ENCODE results near the gene NKIRAS2. TPM values are rescaled to one million over a fixed set of nuclear protein-coding genes. Genes with fewer than 3 reads are reported as not detected.
A peak's percentile ranks its signal among the peaks of the same experiment; 100 is the strongest.
"Not testable (repeated sequence)": the region's sequence is repeated elsewhere in the genome, so short reads cannot be mapped to it uniquely, and the experiment has no call there.

The NKIRAS2 gene
- total and polyA plus RNA-seq, 8 donors: 6.5 to 14.7 (median 11.6) TPM

DNA sequence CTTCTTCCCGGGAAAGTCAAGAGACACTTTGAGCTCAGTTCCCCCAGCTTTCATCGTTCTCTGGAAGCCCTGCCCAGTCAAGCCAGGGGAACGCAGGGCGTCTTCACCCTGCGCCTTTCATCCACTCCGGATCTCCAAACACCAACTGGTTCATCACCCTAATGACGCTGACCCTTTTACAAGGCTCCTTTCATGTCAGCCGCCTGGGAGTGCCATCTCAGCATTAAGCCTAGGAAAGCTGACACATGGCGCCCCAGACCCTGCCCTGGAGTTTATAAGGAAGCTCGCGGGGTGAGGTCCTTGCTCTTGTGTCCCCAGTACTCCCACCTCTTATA lies 2.1 kb upstream of the NKIRAS2 start:
- Histone ChIP-seq H3K9me3 (no peaks in the 10 kb centered on the region), H3K27ac (peak overlapping the region; percentile 79 to 91 (median 83)), H3K27me3 (no peaks in the 10 kb centered on the region), H3K4me3 (peak overlapping the region; percentile 68 to 94 (median 89)), H3K36me3 (peaks cover 0 to 7% (median 4%) of the 10 kb centered on the region in 3 donors), H3K4me1 (peaks cover 24 to 28% (median 24%) of the 10 kb centered on the region in 3 donors)
- no peak for ATAC-seq
- intact Hi-C loops (cut with DNase I): no loop called here
- no peak for DNase-seq
- FAIRE-seq: no peak
- no peak for TF ChIP-seq CTCF (IDR thresholded peaks at IDR 0.05)
- 4% methylated on average over 11 of the region's 11 CpGs for WGBS, 2 donors

GRCh38 chr17:42018339-42018738 lies 1.6 kb upstream of the NKIRAS2 start:
- no peaks in the 10 kb centered on the region for H3K9me3 ChIP-seq
- H3K27ac ChIP-seq: peak overlapping the region in 2 of 4 donors; percentile 86 to 91
- FAIRE-seq (no peak), ATAC-seq (no peak), DNase-seq (no peak)
- H3K4me3 ChIP-seq: peak overlapping the region in 2 of 4 donors; percentile 68 to 94
- no peaks in the 10 kb centered on the region for H3K27me3 ChIP-seq
- no peak for TF ChIP-seq CTCF (IDR thresholded peaks at IDR 0.05)
- peaks cover 24 to 28% (median 24%) of the 10 kb centered on the region in 3 donors for H3K4me1 ChIP-seq
- H3K36me3 ChIP-seq: peaks cover 0 to 9% (median 9%) of the 10 kb centered on the region in 3 donors
- 31 to 53% methylated on average over 3 of the region's 3 CpGs for WGBS, 2 donors
- intact Hi-C loops (cut with DNase I): no loop called here

GRCh38 chr17:42018988-42019387 lies 902 bp upstream of the NKIRAS2 start:
- no peak for ATAC-seq

DNA sequence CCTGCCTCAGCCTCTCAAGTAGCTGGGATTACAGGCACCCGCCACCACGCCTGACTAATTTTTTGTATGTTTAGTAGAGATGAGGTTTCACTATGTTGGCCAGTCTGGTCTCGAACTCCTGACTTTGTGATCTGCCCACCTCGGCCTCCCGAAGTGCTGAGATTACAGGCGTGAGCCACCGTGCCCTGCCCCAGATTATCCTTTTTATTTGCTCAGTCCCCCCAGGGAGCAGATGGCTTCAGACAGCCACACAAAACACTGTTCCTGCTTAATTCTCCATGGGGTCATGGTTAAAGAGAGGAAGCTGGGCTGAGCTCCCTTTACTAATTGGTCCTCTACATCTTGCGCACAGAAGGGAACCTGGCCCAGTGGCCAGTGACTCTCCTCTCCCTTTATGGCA lies 955 bp downstream of the NKIRAS2 start:
- H3K27ac ChIP-seq: not testable (repeated sequence)
- H3K4me3 ChIP-seq: peak overlapping the region in 3 of 4 donors; percentile 85 to 94 (median 88)

More at GRCh38 chr17:42018988-42019387, 902 bp upstream of the NKIRAS2 start:
- TF ChIP-seq CTCF (IDR thresholded peaks at IDR 0.05): no peak
- Histone ChIP-seq H3K4me1 (peaks cover 24 to 28% (median 24%) of the 10 kb centered on the region in 3 donors), H3K9me3 (no peaks in the 10 kb centered on the region), H3K27me3 (no peaks in the 10 kb centered on the region), H3K36me3 (peaks cover 0 to 14% (median 10%) of the 10 kb centered on the region in 3 donors), H3K27ac (no peak overlapping the region), H3K4me3 (no peak overlapping the region)
- 83 to 89% methylated on average over 4 of the region's 4 CpGs for WGBS, 2 donors
- intact Hi-C loops (cut with DNase I): no loop called here
- FAIRE-seq (no peak), DNase-seq (no peak)

DNA sequence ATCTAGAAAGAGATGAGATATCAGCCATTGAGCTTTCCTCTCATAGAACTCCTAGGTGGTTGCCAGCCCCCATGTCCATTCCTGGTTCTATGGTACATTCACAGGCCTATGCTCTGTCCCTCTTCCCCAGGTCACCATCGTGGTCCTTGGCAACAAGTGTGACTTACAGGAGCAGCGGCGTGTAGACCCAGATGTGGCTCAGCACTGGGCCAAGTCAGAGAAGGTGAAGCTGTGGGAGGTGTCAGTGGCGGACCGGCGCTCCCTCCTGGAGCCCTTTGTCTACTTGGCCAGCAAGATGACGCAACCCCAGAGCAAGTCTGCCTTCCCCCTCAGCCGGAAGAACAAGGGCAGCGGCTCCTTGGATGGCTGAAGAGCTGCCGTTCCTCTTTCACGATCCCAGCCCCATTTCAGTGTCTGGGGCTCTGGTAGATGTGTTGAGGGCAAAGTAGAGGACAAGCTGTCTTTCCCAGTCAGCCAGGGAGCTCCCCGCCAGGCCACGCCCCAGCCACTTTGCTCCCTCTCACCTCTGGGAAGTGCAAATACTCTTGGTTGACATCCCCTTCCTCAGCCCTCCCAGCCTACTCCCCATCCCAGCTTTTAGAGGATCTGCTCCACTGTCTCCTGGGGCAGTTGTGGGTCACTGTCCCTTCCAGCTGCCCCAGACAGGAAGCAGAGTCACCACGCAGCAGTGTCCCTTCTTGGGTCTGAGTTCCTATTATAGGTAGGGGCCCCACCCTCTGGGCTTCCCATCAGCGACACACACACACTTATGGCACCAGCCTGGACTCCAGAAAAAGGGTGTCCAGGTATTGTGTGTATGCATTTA lies 3.8 kb downstream of the NKIRAS2 start:
- Histone ChIP-seq H3K4me1 (peaks cover 9 to 23% (median 10%) of the 10 kb centered on the region in 3 donors), H3K27me3 (no peaks in the 10 kb centered on the region), H3K9me3 (no peaks in the 10 kb centered on the region), H3K36me3 (peaks cover 0 to 14% (median 10%) of the 10 kb centered on the region in 3 donors), H3K27ac (peak overlapping the region in 2 of 4 donors; percentile 51 to 67), H3K4me3 (no peak overlapping the region)
- intact Hi-C loops (cut with DNase I): loop anchor here (5.0 to 10.0 kb wide), 3 partner anchors 81 to 94 kb away; partner anchors contain the start of gene DHX58 (in 1 of the 3)
- DNase-seq: peak in 1 of 6 donors; percentile 56
- FAIRE-seq: no peak
- WGBS, 2 donors: 80 to 83% methylated on average over 15 of the region's 15 CpGs
- ATAC-seq: no peak
- TF ChIP-seq CTCF (IDR thresholded peaks at IDR 0.05): no peak

More for the DNA sequence above, 955 bp downstream of the NKIRAS2 start:
- Histone ChIP-seq H3K4me1 (peaks cover 18 to 31% (median 21%) of the 10 kb centered on the region in 3 donors), H3K36me3 (peaks cover 0 to 14% (median 10%) of the 10 kb centered on the region in 3 donors)
- FAIRE-seq, DNase-seq, H3K9me3 ChIP-seq, ATAC-seq, H3K27me3 ChIP-seq: not testable (repeated sequence)
- intact Hi-C loops (cut with DNase I): loop anchor here (5.0 to 10.0 kb wide), 3 partner anchors 84 to 96 kb away; partner anchors contain the start of gene DHX58 (in 1 of the 3)
- WGBS, 2 donors: 54 to 64% methylated on average over 8 of the region's 8 CpGs
